Left lung (tissue), 10 donors: ENCODE data around the gene PRIMA1. TPM values are rescaled to one million over a fixed set of nuclear protein-coding genes. Genes with fewer than 3 reads are reported as not detected.

Experiments used
- ATAC-seq: fragments of 200-7000 bp; cut with Tn5 transposase; one replicate; pipeline ENCODE4 v1.9.1; 2020; ENCODE audit warnings: moderate library complexity
- DNase-seq, 4 donors: peaks; one replicate each; pipeline ENCODE4 v3.0.0-alpha.2; 2013 to 2020
- H3K27ac ChIP-seq, 2 donors: fragments of 200-600 bp; sonication (generic) in 1 of 2; one replicate each; pipeline versions ENCODE4 v1.5.0 to v1.8.0; 2020 to 2021
- H3K27me3 ChIP-seq, 2 donors: fragments of 200-600 bp; sonication (generic) in 1 of 2; one replicate each; pipeline versions ENCODE4 v1.5.0 to v1.8.0; 2020 to 2021
- H3K36me3 ChIP-seq, 2 donors: fragments of 200-600 bp; sonication (generic) in 1 of 2; one replicate each; pipeline versions ENCODE4 v1.5.0 to v1.8.0; 2020 to 2021
- H3K4me1 ChIP-seq, 2 donors: fragments of 200-600 bp; one replicate each; pipeline ENCODE4 v1.8.0; 2021
- H3K4me3 ChIP-seq, 2 donors: fragments of 200-600 bp; sonication (generic) in 1 of 2; one replicate each; pipeline versions ENCODE4 v1.5.0 to v1.8.0; 2020 to 2021; ENCODE audit warnings: mild to moderate bottlenecking in 1 of 2
- H3K9me3 ChIP-seq, 2 donors: fragments of 200-600 bp; sonication (generic) in 1 of 2; one replicate each; pipeline versions ENCODE4 v1.5.0 to v1.8.0; 2020 to 2021
- CTCF ChIP-seq, 2 donors: fragments of 200-600 bp; sonication (generic) in 1 of 2; IDR thresholded peaks; one replicate each; pipeline versions ENCODE4 v1.5.0 to v1.8.0; 2021; ENCODE audit warnings: antibody characterized with exemption in 2 of 2
- intact Hi-C, 2 donors: fragments of 100-400 bp; cut with DNase I; formaldehyde crosslinking; loops; one replicate each; pipeline versions ENCODE4 v1.11.2 to v1.14.2; 2022
- polyA plus RNA-seq, 6 donors: library from polyadenylated mRNA; unstranded; fragments of 120-200 nt; gene quantifications; one replicate each; pipeline ENCODE4 v1.2.1, GENCODE V29; 2013; ENCODE audit not compliant: insufficient read length in 6 of 6
- total RNA-seq, 2 donors: library from RNA; stranded (reverse); fragmentation: NEBNext Ultra II Directional; extraction: Animal tissue kit (Norgen Biotek cat#: 25700); gene quantifications; one replicate each; pipeline ENCODE4 v1.2.1, GENCODE V29; 2021
- donor health status: DM: no; HTN: yes; CAD: no.
- donor health status: DM: no; HTN: no; CAD: no.

PRIMA1 gene
- total and polyA plus RNA-seq, 8 donors = 0.15 to 1.3 (median 0.77) TPM

GRCh38 chr14:93747560-93747959 lies 40.7 kb downstream of the PRIMA1 start:
- Histone ChIP-seq H3K9me3 (no peaks in the 10 kb centered on the region), H3K4me3 (no peak overlapping the region), H3K36me3 (no peaks in the 10 kb centered on the region), H3K27me3 (peaks cover 0 to 34% of the 10 kb centered on the region in 2 donors), H3K27ac (no peak overlapping the region), H3K4me1 (no peaks in the 10 kb centered on the region)
- no peak for ATAC-seq
- intact Hi-C loops = no loop called here
- DNase-seq = no peak
- TF ChIP-seq CTCF (IDR thresholded peaks at IDR 0.05) = no peak

- Histone ChIP-seq H3K27ac (no peak overlapping the region), H3K4me3 (no peak overlapping the region), H3K4me1 (no peaks in the 10 kb centered on the region), H3K27me3 (peaks cover 0 to 29% of the 10 kb centered on the region in 2 donors), H3K9me3 (no peaks in the 10 kb centered on the region), H3K36me3 (no peaks in the 10 kb centered on the region)
- ATAC-seq (no peak), DNase-seq (no peak)
- intact Hi-C loops = no loop called here
- TF ChIP-seq CTCF (IDR thresholded peaks at IDR 0.05) = no peak
These were observed 41.2 kb downstream of the PRIMA1 start for GRCh38 chr14:93747102-93747501.

- no peak for DNase-seq
- H3K4me1 ChIP-seq = no peaks in the 10 kb centered on the region
- no peak overlapping the region for H3K4me3 ChIP-seq
- TF ChIP-seq CTCF (IDR thresholded peaks at IDR 0.05) = no peak
- intact Hi-C loops = no loop called here
- no peak overlapping the region for H3K27ac ChIP-seq
- ATAC-seq = no peak
- H3K27me3 ChIP-seq = peaks cover 0 to 26% of the 10 kb centered on the region in 2 donors
- H3K9me3 ChIP-seq = no peaks in the 10 kb centered on the region
- H3K36me3 ChIP-seq = no peaks in the 10 kb centered on the region
These were observed 42.5 kb downstream of the PRIMA1 start for GRCh38 chr14:93745603-93746273.

- H3K4me3 ChIP-seq = no peak overlapping the region
- intact Hi-C loops = no loop called here
- no peaks in the 10 kb centered on the region for H3K4me1 ChIP-seq
- DNase-seq (no peak), ATAC-seq (no peak)
- no peaks in the 10 kb centered on the region for H3K9me3 ChIP-seq
- no peak for TF ChIP-seq CTCF (IDR thresholded peaks at IDR 0.05)
- H3K27ac ChIP-seq = no peak overlapping the region
- H3K36me3 ChIP-seq = no peaks in the 10 kb centered on the region
- peaks cover 0 to 26% of the 10 kb centered on the region in 2 donors for H3K27me3 ChIP-seq
These were observed 43.4 kb downstream of the PRIMA1 start for GRCh38 chr14:93744876-93745275.

GRCh38 chr14:93744176-93744575 lies 44.1 kb downstream of the PRIMA1 start:
- no peak overlapping the region for H3K27ac ChIP-seq
- H3K9me3 ChIP-seq = no peaks in the 10 kb centered on the region
- no peak for ATAC-seq
- no peak for TF ChIP-seq CTCF (IDR thresholded peaks at IDR 0.05)
- H3K27me3 ChIP-seq = peaks cover 0 to 26% of the 10 kb centered on the region in 2 donors
- H3K36me3 ChIP-seq = no peaks in the 10 kb centered on the region
- H3K4me1 ChIP-seq = no peaks in the 10 kb centered on the region
- no peak overlapping the region for H3K4me3 ChIP-seq
- DNase-seq = no peak
- intact Hi-C loops = no loop called here
